Left ventricle myocardium inferior (tissue), 1 donor: ENCODE results near the gene GRM7. TPM values are rescaled to one million over a fixed set of nuclear protein-coding genes. Genes with fewer than 3 reads are reported as not detected.

ENCODE experiments used
- DNase-seq: peaks from one replicate; pipeline ENCODE4 v3.0.0-alpha.2; 2020
- H3K27ac ChIP-seq: fragments of 200-600 bp; replicated peaks from 2 replicates; pipeline ENCODE4 v1.8.0; 2021
- H3K27me3 ChIP-seq: fragments of 200-600 bp; 2 replicates; pipeline ENCODE4 v1.8.0; 2021; ENCODE audit warnings: low read depth
- H3K36me3 ChIP-seq: fragments of 200-600 bp; 2 replicates; pipeline ENCODE4 v1.8.0; 2021
- H3K4me1 ChIP-seq: fragments of 200-600 bp; 2 replicates; pipeline ENCODE4 v1.8.0; 2021
- H3K4me3 ChIP-seq: fragments of 200-600 bp; 2 replicates; pipeline ENCODE4 v1.8.0; 2021; ENCODE audit warnings: mild to moderate bottlenecking, moderate library complexity
- H3K9me3 ChIP-seq: fragments of 200-600 bp; replicated peaks from 2 replicates; pipeline ENCODE4 v1.8.0; 2021
- intact Hi-C: fragments of 100-400 bp; cut with micrococcal nuclease; formaldehyde crosslinking; loops from one replicate; pipeline ENCODE4 v1.11.0; 2022
- total RNA-seq: library from RNA; stranded (reverse); fragmentation: NEBNext Ultra II Directional; extraction: Animal tissue kit (Norgen Biotek cat#: 25700); gene quantifications from one replicate; pipeline ENCODE4 v1.2.1, GENCODE V29; 2021
- TF ChIP-seq, protein P1 (sequence below): fragments of 200-600 bp; IDR thresholded peaks from 2 replicates; pipeline ENCODE4 v1.8.0; 2021; ENCODE audit warnings: antibody characterized with exemption, mild to moderate bottlenecking, borderline replicate concordance
- donor health status: DM: no; HTN: yes; CAD: no; lungs with severe emphysema.

The GRM7 gene
- total RNA-seq, 1 donor from 2014 or later = not detected

DNA sequence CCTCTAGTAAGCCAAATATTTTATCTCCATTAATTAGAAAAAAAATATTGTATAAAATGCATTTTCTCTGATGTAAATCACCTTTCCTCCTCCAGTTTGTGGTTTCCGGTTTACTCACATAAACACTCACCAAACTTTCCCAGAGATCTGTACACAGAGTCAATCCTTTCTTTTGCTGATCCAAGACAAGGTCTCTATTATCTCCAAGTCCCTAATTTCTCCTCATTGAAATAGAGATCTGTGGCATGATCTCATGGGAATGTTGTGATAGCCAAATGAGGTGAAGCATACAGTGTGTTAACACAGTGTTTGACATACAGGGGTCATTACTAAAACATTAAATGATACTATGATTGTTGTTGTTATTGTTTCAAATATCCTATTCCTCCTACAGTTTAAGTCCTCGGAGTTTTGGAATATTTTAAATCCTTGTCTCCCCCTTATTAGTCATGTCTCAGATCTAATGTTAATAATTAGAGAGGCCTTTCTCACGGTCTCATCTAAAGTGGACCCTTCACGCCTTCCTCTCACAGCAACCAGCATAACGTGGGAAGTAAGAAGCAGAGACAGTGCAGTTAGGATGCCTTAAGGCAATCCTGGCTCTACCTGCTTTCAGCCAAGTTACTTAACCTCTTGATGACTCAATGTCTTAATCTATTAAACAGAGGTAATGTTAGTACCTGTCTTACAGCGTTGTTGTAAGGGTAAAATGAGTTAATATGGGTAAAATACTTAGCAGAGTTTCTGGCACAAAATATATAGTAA is 333.3 kb downstream of the GRM7 start:
- H3K27ac ChIP-seq = no peak overlapping the region
- intact Hi-C loops = no loop called here
- TF ChIP-seq, protein P1, sequence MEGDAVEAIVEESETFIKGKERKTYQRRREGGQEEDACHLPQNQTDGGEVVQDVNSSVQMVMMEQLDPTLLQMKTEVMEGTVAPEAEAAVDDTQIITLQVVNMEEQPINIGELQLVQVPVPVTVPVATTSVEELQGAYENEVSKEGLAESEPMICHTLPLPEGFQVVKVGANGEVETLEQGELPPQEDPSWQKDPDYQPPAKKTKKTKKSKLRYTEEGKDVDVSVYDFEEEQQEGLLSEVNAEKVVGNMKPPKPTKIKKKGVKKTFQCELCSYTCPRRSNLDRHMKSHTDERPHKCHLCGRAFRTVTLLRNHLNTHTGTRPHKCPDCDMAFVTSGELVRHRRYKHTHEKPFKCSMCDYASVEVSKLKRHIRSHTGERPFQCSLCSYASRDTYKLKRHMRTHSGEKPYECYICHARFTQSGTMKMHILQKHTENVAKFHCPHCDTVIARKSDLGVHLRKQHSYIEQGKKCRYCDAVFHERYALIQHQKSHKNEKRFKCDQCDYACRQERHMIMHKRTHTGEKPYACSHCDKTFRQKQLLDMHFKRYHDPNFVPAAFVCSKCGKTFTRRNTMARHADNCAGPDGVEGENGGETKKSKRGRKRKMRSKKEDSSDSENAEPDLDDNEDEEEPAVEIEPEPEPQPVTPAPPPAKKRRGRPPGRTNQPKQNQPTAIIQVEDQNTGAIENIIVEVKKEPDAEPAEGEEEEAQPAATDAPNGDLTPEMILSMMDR = no peak

DNA sequence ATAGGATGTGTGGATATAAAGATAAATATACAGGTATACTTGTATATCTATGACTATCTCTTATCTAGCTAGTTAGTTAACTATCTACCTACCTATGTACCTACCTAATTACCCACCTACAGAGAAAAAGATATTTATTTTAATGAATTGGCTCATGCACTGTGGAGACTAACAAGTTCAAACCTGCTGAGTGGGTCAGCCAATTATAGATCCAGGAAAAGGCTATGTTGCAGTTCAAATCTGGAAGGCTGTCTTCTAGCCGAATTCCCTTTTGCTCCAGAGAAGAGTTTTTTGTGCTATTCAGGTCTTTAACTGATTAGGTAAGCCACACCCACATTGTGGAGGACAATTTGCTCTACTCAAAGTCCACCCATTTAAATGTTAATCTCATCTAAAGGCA is 335.0 kb downstream of the GRM7 start:
- Histone ChIP-seq H3K9me3 (peaks cover 14% of the 10 kb centered on the region), H3K27ac (no peak overlapping the region), H3K4me1 (no peaks in the 10 kb centered on the region), H3K36me3 (no peaks in the 10 kb centered on the region), H3K4me3 (no peak overlapping the region), H3K27me3 (no peaks in the 10 kb centered on the region)
- DNase-seq = no peak
- intact Hi-C loops = no loop called here
- TF ChIP-seq, protein P1 = no peak

More for the DNA sequence above, 333.3 kb downstream of the GRM7 start:
- Histone ChIP-seq H3K4me1 (no peaks in the 10 kb centered on the region), H3K36me3 (no peaks in the 10 kb centered on the region), H3K4me3 (no peak overlapping the region), H3K27me3 (no peaks in the 10 kb centered on the region), H3K9me3 (peaks cover 2% of the 10 kb centered on the region)
- DNase-seq = no peak

DNA sequence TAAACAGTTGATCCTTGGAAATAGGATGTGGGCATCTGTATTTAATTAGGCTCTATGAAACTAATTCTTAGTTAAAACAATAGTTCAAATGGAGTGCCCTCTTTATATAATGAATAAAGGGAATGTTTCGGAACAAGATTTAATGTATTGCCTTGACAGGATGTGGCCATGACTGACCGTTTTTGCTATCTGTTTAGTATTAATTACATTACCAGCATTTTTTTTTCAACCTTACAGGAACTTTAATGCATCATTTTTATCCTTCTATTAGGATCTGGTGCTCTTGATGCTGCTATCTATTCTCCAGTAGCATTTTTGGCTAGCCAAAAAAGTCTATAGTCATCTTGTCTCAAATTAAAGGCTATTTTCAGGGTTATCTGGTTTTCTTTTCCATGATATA is 340.9 kb downstream of the GRM7 start:
- DNase-seq = no peak
- TF ChIP-seq, protein P1 = no peak

DNA sequence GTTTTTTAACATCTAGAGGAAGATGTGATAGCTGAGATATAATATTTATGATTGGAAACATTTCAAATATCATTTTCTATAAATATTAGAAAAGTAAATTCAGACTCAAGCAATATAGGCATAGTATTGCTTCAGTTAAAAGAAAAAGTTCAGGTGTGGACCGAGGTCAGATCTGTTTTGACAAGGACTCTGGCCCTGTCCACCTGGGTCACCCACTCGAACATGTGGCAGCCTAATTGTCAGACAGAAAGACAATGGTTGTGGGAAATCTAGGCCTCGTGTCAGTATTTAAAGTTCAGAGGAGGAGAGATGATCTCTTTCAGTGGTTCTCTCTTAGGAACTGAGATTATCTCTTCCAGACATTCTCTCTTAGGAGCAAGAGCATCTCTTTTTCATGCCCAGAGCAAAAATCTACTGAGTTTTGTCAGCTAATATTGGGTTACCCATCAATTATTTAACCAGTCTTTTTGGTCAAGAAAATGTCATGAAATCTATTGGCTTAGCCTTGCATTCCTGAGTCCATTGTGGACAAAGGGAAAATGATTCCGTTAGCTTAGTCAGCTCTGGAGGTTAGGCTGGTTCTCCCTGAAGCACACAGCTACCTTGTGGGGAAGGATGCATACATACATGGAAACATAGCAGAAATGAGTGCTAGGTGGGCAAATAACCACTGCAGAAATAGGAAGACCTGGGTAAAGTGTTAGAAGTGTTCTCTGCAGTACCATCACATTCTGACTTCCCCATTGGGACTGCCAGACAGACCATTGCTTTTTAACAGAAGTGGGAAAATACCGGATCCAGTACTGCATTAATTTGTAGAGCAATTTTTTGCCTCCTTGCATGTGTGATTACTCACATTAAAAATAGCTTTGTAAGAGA is 343.3 kb downstream of the GRM7 start:
- DNase-seq = no peak
- Histone ChIP-seq H3K27me3 (no peaks in the 10 kb centered on the region), H3K36me3 (no peaks in the 10 kb centered on the region), H3K27ac (no peak overlapping the region), H3K9me3 (peaks cover 13% of the 10 kb centered on the region), H3K4me3 (no peak overlapping the region), H3K4me1 (no peaks in the 10 kb centered on the region)
- TF ChIP-seq, protein P1 = no peak
- intact Hi-C loops = no loop called here

More for the DNA sequence above, 340.9 kb downstream of the GRM7 start:
- intact Hi-C loops = no loop called here
- Histone ChIP-seq H3K4me3 (no peak overlapping the region), H3K9me3 (peaks cover 14% of the 10 kb centered on the region), H3K27me3 (no peaks in the 10 kb centered on the region), H3K27ac (no peak overlapping the region), H3K4me1 (no peaks in the 10 kb centered on the region), H3K36me3 (no peaks in the 10 kb centered on the region)

DNA sequence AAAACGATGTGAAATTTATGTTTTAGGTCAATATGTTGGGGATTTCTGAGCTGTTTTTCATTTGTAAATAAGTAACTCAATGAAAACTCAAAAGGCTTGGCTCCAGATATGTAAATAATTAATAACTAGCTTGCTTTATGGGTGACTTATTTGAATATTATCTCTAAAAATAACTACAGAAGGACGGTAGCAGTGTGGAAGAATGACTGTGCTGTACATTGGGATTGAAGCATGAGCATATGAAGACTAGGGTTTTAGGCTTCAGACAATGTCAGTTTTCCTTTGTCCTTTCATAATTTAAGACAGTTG is 343.9 kb downstream of the GRM7 start:
- Histone ChIP-seq H3K36me3 (no peaks in the 10 kb centered on the region), H3K4me3 (no peak overlapping the region), H3K27ac (no peak overlapping the region), H3K4me1 (no peaks in the 10 kb centered on the region), H3K9me3 (peaks cover 8% of the 10 kb centered on the region), H3K27me3 (no peaks in the 10 kb centered on the region)
- TF ChIP-seq, protein P1 = no peak
- intact Hi-C loops = no loop called here
- DNase-seq = no peak
